ENCODE data around the gene CCL18. TPM values are rescaled to one million over a fixed set of nuclear protein-coding genes. Genes with fewer than 3 reads are reported as not detected.
"Not testable (repeated sequence)": the region's sequence is repeated elsewhere in the genome, so short reads cannot be mapped to it uniquely, and the experiment has no call there.

Gene CCL18
- total and polyA plus RNA-seq, 2 of the 8 experiments (the other 6 are each of a cell fraction or from before 2014, with no cell fraction given) = not detected

- no peak for TF ChIP-seq KDM4A (IDR thresholded peaks at IDR 0.05; ENCODE audit: low read depth, low read length, severe bottlenecking)
- TF ChIP-seq HDAC2 (IDR thresholded peaks at IDR 0.05; ENCODE audit: borderline replicate concordance in 1 of 2, low read depth in 2 of 2, low read length in 2 of 2) = no peak
- no peak for TF ChIP-seq POLR2AphosphoS5 (IDR thresholded peaks at IDR 0.05; ENCODE audit: low read depth, low read length)
- no peak for TF ChIP-seq CHD2 (IDR thresholded peaks at IDR 0.05; ENCODE audit: low read length)
Observed at GRCh38 chr17:36112572-36112971, 48.5 kb downstream of the CCL18 start (continued).

GRCh38 chr17:36113131-36113530 lies 49.1 kb downstream of the CCL18 start:
- H2BK120ac ChIP-seq (replicated peaks; ENCODE audit: low read depth, low read length); H2BK20ac ChIP-seq (ENCODE audit: low read length); H2BK5ac ChIP-seq (ENCODE audit: low read depth, low read length); FAIRE-seq; H3K36me3 ChIP-seq (ENCODE audit: control insufficient read depth in 2 of 4, insufficient read depth in 4 of 4, low read length in 3 of 4); H4K5ac ChIP-seq (ENCODE audit: insufficient read length, low read depth, low read length); H2BK12ac ChIP-seq (ENCODE audit: low read depth, low read length); H4K8ac ChIP-seq (ENCODE audit: extremely low read depth, insufficient read depth, low read length); H4K20me1 ChIP-seq (replicated peaks in 1 of 2; ENCODE audit: control insufficient read depth in 1 of 2, insufficient read depth in 2 of 2, low read length in 2 of 2); H3K4me1 ChIP-seq (replicated peaks in 1 of 4; ENCODE audit: control insufficient read depth in 3 of 4, insufficient read depth in 4 of 4, low read length in 3 of 4); H2BK15ac ChIP-seq (ENCODE audit: low read length); H2AK5ac ChIP-seq (ENCODE audit: low read depth, low read length); H3K79me2 ChIP-seq (ENCODE audit: control insufficient read depth in 1 of 2, insufficient read depth in 2 of 2, low read length in 2 of 2); H3K79me1 ChIP-seq (ENCODE audit: low read depth, low read length); H3K18ac ChIP-seq (ENCODE audit: extremely low read depth, low read length); H3K14ac ChIP-seq (ENCODE audit: insufficient read length); DNase-seq (ENCODE audit: low read depth in 1 of 2, low spot score in 2 of 2); H3K4me2 ChIP-seq (ENCODE audit: insufficient read depth in 1 of 2, low read depth in 2 of 2, low read length in 2 of 2); H3K4me3 ChIP-seq (ENCODE audit: extremely low read depth in 1 of 4, insufficient read depth in 2 of 4, low read depth in 3 of 4, low read length in 4 of 4); H3K23ac ChIP-seq (ENCODE audit: insufficient read length); H3K9me3 ChIP-seq (ENCODE audit: insufficient read depth in 2 of 2, low read depth in 1 of 2, low read length in 1 of 2); H4K91ac ChIP-seq (replicated peaks; ENCODE audit: insufficient read length, low read length); H3K56ac ChIP-seq (replicated peaks; ENCODE audit: insufficient read length, low read depth, low read length); H2AFZ ChIP-seq (ENCODE audit: low read length); H3K27me3 ChIP-seq (replicated peaks in 1 of 4; ENCODE audit: control insufficient read depth in 3 of 4, extremely low read depth in 1 of 4, insufficient read depth in 3 of 4, low read length in 3 of 4); CTCF ChIA-PET (ENCODE audit: partially characterized antibody); H3K27ac ChIP-seq (ENCODE audit: low read depth, low read length); H3K23me2 ChIP-seq (ENCODE audit: low read depth, low read length); POLR2A ChIA-PET (ENCODE audit: partially characterized antibody); H3K9ac ChIP-seq (replicated peaks in 1 of 4; ENCODE audit: extremely low read depth in 1 of 4, low read depth in 3 of 4, low read length in 3 of 4); H3K4ac ChIP-seq (replicated peaks; ENCODE audit: insufficient read length, low read depth, low read length): not testable (repeated sequence)
- 100% methylated on average over 1 of the region's 1 CpG; no CpG with 5 or more reads in 1 of the 2 experiments for WGBS, 2 experiments (ENCODE audit: extremely low coverage in 1 of 2, insufficient coverage in 1 of 2, insufficient read length in 1 of 2, insufficient replicate concordance in 2 of 2, low coverage in 1 of 2, low lambda C conversion rate in 2 of 2, missing lambda C conversion rate in 1 of 2)

All from H1 (cell line).